ENCODE measurements around the gene GMPPB. TPM values are rescaled to one million over a fixed set of nuclear protein-coding genes. Genes with fewer than 3 reads are reported as not detected.

GMPPB gene
- total and polyA plus RNA-seq, 4 donors = 10.8 to 81.2 (median 46.1) TPM

DNA sequence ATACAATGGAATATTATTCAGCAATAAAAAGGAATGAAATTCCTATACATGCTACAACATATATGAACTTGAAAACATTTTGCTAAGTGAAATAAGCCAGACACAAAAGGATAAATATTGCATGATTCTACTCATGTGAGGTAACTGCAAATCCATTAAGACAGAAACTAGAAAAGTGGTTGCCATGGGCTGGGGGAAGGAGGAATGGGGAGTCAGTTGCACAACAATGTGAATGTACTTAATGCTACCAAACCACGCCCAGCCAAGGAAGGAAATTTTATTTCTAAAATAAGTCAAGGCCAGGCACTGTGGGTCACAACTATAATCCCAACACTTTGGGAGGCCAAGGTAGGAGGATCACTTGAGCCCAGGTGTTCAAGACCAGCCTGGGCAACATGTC lies 9.8 kb upstream of the GMPPB start:
- H3K27me3 ChIP-seq (ENCODE audit: control insufficient read depth in 3 of 3, insufficient read depth in 3 of 3, low read length in 2 of 3) = no peaks in the 10 kb centered on the region
- no peaks in the 10 kb centered on the region for H3K4me1 ChIP-seq (ENCODE audit: control insufficient read depth in 5 of 5, insufficient read depth in 5 of 5, low read length in 5 of 5)
- no peak overlapping the region for H3K4me3 ChIP-seq
- TF ChIP-seq, protein P1, sequence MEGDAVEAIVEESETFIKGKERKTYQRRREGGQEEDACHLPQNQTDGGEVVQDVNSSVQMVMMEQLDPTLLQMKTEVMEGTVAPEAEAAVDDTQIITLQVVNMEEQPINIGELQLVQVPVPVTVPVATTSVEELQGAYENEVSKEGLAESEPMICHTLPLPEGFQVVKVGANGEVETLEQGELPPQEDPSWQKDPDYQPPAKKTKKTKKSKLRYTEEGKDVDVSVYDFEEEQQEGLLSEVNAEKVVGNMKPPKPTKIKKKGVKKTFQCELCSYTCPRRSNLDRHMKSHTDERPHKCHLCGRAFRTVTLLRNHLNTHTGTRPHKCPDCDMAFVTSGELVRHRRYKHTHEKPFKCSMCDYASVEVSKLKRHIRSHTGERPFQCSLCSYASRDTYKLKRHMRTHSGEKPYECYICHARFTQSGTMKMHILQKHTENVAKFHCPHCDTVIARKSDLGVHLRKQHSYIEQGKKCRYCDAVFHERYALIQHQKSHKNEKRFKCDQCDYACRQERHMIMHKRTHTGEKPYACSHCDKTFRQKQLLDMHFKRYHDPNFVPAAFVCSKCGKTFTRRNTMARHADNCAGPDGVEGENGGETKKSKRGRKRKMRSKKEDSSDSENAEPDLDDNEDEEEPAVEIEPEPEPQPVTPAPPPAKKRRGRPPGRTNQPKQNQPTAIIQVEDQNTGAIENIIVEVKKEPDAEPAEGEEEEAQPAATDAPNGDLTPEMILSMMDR (IDR thresholded peaks at IDR 0.05; ENCODE audit: control extremely low read depth, extremely low read depth) = no peak
- H3K27ac ChIP-seq (ENCODE audit: low read depth in 1 of 2, low read length in 1 of 2) = no peak overlapping the region
- H3K36me3 ChIP-seq (ENCODE audit: control insufficient read depth in 4 of 4, insufficient read depth in 4 of 4, low read length in 4 of 4) = peaks cover 17 to 55% (median 37%) of the 10 kb centered on the region in 4 donors
- no peak for DNase-seq
- WGBS, 2 donors = 50 to 79% methylated on average over 1 of the region's 1 CpG
- ATAC-seq (ENCODE audit: insufficient read depth, low FRiP score) = no peak
- H3K9me3 ChIP-seq (ENCODE audit: control insufficient read depth in 4 of 4, insufficient read depth in 3 of 4, low read length in 3 of 4) = no peaks in the 10 kb centered on the region
- no peak overlapping the region for H3K9ac ChIP-seq (ENCODE audit: insufficient read depth in 1 of 2, low read length in 2 of 2)

DNA sequence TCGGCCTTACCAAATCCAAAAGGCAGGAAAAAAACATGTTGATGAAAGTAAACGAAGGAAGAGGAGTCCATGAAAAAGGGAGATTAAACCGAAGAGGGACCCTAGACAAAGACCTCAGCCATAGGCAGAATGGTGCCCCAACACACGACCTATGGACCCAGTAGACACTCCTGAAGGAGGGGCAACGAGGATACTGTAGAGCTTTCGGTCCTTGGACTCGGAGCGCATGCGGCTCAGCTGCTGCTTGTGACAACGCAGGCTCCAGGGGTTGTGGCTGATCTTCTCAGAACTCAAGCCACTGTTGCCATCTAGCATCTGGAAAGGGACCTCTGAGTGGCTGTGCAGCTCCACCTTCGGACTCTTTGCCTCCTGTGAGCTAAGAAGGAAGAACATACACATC lies 8.8 kb upstream of the GMPPB start:
- no peak overlapping the region for H3K9ac ChIP-seq (ENCODE audit: insufficient read depth in 1 of 2, low read length in 2 of 2)
- H3K9me3 ChIP-seq (ENCODE audit: control insufficient read depth in 4 of 4, insufficient read depth in 3 of 4, low read length in 3 of 4) = no peaks in the 10 kb centered on the region
- ATAC-seq (ENCODE audit: insufficient read depth, low FRiP score) (no peak), DNase-seq (no peak)
- H3K4me3 ChIP-seq = no peak overlapping the region
- H3K27ac ChIP-seq (ENCODE audit: low read depth in 1 of 2, low read length in 1 of 2) = no peak overlapping the region
- no peaks in the 10 kb centered on the region for H3K4me1 ChIP-seq (ENCODE audit: control insufficient read depth in 5 of 5, insufficient read depth in 5 of 5, low read length in 5 of 5)
- WGBS, 2 donors = 91 to 95% methylated on average over 11 of the region's 11 CpGs
- H3K27me3 ChIP-seq (ENCODE audit: control insufficient read depth in 3 of 3, insufficient read depth in 3 of 3, low read length in 2 of 3) = no peaks in the 10 kb centered on the region
- TF ChIP-seq, protein P1 (IDR thresholded peaks at IDR 0.05; ENCODE audit: control extremely low read depth, extremely low read depth) = no peak
- peaks cover 10 to 54% (median 35%) of the 10 kb centered on the region in 4 donors for H3K36me3 ChIP-seq (ENCODE audit: control insufficient read depth in 4 of 4, insufficient read depth in 4 of 4, low read length in 4 of 4)

DNA sequence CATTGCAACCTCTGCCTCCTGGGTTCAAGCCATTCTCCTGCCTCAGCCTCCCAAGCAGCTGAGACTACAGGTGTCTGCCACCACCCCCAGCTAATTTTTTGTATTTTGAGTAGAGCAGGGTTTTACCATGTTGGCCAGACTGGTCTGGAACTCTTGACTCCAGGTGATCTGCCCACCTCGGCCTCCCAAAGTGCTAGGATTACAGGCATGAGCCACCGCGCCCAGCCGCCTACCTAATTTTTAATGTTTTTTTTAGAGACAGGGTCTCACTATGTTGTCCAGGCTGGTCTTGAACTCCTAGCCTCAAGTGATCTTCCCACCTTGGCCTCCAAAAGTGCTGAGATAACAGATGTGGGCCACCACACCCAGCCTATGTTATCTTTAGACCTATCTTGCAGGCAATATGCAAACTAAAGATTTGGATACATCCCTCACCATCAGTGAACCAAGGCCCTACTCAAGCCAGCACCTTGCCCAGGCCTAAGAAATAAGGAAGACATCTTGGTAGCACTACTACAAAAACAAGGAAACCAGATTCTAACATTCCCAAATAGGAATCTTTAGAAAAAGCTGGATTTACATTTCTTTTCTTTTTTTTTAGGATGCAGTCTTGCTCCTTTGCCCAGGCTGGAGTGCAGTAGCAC lies 6.3 kb upstream of the GMPPB start:
- Histone ChIP-seq H3K9ac (ENCODE audit: insufficient read depth in 1 of 2, low read length in 2 of 2) (no peak overlapping the region), H3K36me3 (ENCODE audit: control insufficient read depth in 4 of 4, insufficient read depth in 4 of 4, low read length in 4 of 4) (peaks cover 10 to 46% (median 41%) of the 10 kb centered on the region in 4 donors), H3K9me3 (ENCODE audit: control insufficient read depth in 4 of 4, insufficient read depth in 3 of 4, low read length in 3 of 4) (no peaks in the 10 kb centered on the region), H3K27ac (ENCODE audit: low read depth in 1 of 2, low read length in 1 of 2) (no peak overlapping the region), H3K4me3 (no peak overlapping the region), H3K27me3 (ENCODE audit: control insufficient read depth in 3 of 3, insufficient read depth in 3 of 3, low read length in 2 of 3) (no peaks in the 10 kb centered on the region), H3K4me1 (ENCODE audit: control insufficient read depth in 5 of 5, insufficient read depth in 5 of 5, low read length in 5 of 5) (no peaks in the 10 kb centered on the region)
- 98 to 99% methylated on average over 4 of the region's 4 CpGs for WGBS, 2 donors
- no peak for ATAC-seq (ENCODE audit: insufficient read depth, low FRiP score)
- no peak for DNase-seq
- TF ChIP-seq, protein P1 (IDR thresholded peaks at IDR 0.05; ENCODE audit: control extremely low read depth, extremely low read depth) = no peak

DNA sequence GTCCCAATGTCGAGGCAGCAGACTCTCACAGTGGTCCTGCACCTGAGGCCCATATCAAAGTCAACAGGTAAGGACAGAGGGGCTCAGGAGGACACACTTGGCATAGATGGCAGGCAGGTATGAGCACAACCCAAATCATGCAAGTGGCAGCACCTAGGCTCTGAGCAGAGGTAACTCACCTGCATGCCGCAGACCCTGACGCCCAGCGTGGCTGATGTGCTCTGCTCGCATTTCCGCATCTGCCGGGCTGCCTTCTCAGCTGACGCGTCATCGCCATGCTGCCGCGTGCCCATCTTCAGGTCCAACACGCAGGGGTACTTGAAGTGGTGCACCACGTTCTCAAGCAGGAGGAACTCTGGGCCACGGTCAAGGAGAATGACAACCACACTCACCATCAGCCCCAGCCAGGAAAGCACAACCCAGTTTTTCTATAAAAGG lies 4.2 kb upstream of the GMPPB start:
- no peak for ATAC-seq (ENCODE audit: insufficient read depth, low FRiP score)
- Histone ChIP-seq H3K27ac (ENCODE audit: low read depth in 1 of 2, low read length in 1 of 2) (no peak overlapping the region), H3K27me3 (ENCODE audit: control insufficient read depth in 3 of 3, insufficient read depth in 3 of 3, low read length in 2 of 3) (no peaks in the 10 kb centered on the region), H3K9me3 (ENCODE audit: control insufficient read depth in 4 of 4, insufficient read depth in 3 of 4, low read length in 3 of 4) (no peaks in the 10 kb centered on the region), H3K4me1 (ENCODE audit: control insufficient read depth in 5 of 5, insufficient read depth in 5 of 5, low read length in 5 of 5) (peaks cover 0 to 13% (median 3%) of the 10 kb centered on the region in 5 donors), H3K4me3 (no peak overlapping the region), H3K9ac (ENCODE audit: insufficient read depth in 1 of 2, low read length in 2 of 2) (no peak overlapping the region), H3K36me3 (ENCODE audit: control insufficient read depth in 4 of 4, insufficient read depth in 4 of 4, low read length in 4 of 4) (peaks cover 10 to 40% (median 34%) of the 10 kb centered on the region in 4 donors)
- DNase-seq = no peak
- 95% methylated on average over 15 of the region's 15 CpGs for WGBS, 2 donors
- TF ChIP-seq, protein P1 (IDR thresholded peaks at IDR 0.05; ENCODE audit: control extremely low read depth, extremely low read depth) = no peak
